HG03521 (cell line): ENCODE results near the gene PLXNB3.
"Not testable (repeated sequence)": the region's sequence is repeated elsewhere in the genome, so short reads cannot be mapped to it uniquely, and the experiment has no call there.

ENCODE experiments used
- ATAC-seq: cut with Tn5 transposase; IDR thresholded peaks from one replicate; pipeline ENCODE4 v1.9.1; 2021; ENCODE audit warnings: mild to moderate bottlenecking, moderate library complexity; ENCODE audit not compliant: unreplicated experiment

The PLXNB3 gene

DNA sequence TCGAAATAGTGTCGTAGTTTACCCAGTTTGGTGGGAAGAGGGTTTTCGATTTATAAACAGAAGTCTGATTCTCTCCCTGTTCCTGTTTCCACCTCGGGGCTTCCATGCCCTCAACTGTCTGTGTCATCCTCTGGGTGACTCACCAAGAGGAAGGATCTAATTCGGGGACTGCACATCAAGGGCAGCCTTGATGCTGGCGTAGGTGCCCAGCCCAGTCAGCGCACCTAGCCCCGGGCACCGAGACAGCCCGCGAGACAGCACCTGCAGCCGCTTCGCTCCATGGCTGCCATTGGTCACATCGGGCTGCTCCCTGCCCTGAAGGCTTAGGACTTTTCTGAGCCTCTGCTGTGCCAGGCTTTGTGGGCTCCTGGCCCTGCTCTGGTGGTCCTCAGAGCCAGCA lies 31.6 kb upstream of the PLXNB3 start:
- no peak for ATAC-seq

DNA sequence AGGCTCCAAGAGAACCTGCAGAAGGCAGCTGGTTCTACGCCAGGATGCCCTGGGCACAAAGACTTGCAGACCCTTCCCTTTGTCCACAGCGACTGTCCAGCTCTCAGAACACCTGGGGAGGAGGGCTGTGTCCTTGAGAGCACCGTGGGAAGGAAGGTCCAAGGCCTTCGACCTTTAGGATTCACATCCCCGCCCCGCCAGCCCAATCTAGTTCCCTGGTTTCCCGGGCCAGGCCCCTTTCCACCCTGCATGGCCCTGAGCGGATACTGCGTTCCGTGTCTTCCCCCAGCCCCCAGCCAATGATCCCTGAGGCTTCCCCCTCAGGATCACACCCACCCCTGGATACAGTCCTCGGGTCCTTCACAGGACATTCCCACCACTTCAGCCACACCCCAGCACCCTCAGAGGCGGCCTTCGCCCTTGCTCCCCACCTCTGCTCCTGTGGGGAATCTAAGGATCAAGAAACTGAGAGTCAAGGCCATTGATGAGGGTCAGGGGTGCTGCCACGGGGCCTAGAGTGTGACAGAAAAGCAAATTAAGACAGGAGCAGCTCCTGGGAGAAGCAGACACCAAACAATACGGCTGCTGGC lies 30.3 kb upstream of the PLXNB3 start:
- ATAC-seq = no peak

DNA sequence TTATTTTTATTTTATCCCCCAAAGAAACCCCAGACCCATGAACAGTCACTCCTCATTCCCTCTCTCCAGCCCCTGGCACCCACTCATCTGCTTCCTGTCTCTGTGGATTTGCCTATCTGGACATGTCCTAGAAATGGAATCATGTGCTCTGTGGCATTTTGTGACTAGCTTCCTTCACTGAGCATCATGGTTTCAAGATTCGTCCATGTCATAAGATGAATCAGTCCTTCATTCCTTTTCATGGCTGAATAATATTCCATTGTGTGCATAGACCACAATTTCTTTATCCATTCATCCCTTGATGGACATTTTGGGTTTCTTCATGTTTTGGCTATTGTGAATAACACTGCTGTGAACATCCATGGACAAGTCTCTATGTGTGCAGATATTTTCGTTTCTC lies 29.2 kb upstream of the PLXNB3 start:
- no peak for ATAC-seq

DNA sequence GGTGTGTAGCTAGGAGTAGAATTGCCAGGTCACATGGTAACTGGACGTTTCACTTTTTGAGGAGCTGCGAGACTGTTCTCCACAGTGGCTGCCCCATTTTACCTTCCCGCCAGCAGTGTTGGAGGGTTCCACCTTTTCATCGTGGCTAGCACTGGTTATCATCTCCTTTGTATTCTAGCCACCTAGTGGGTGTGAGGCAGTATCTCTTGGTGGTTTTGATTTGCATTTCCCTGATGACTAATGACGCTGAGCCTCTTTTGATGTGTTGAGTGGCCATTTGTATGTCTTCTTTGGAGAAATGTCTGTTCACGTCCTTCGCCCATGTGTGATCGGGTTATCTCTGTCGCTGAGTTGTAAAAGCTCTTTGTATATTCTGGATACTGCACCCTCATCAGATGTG lies 28.8 kb upstream of the PLXNB3 start:
- ATAC-seq = no peak

DNA sequence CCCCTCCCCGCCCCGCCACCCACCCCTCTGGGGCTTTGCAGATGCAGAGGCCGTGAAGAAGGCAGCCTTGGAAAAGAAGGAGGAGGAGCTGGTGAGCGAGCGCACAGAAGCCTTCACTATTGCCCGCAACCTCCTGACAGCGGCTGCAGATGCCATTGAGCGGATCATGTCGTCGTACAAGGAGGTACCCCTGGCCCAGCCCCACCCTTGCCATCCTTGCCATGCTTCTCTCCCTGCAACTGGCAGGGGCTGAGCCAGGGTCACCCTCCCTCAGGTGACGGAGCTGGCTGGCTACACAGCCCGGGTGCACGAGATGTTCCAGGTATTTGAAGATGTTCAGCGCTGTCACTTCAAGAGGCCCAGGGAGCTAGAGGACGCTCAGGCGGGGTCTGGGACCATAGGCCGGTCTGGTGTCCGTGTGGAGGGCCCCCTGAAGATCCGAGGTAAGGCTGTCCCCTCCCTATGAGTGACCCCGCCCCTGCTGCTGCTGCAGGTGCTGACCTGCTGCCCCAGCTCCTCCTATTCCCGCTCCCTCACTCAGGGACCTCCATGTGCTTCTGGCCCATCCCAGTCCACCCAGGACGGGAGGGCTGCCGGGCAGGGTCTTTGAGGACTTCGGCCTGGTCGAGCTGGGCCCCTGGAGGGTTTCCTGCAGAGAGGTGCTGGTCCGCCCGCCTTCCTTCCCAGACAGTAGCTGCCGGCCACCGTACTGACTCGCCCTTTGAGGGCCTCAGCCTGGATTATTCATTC lies 27.8 kb upstream of the PLXNB3 start:
- ATAC-seq = no peak

DNA sequence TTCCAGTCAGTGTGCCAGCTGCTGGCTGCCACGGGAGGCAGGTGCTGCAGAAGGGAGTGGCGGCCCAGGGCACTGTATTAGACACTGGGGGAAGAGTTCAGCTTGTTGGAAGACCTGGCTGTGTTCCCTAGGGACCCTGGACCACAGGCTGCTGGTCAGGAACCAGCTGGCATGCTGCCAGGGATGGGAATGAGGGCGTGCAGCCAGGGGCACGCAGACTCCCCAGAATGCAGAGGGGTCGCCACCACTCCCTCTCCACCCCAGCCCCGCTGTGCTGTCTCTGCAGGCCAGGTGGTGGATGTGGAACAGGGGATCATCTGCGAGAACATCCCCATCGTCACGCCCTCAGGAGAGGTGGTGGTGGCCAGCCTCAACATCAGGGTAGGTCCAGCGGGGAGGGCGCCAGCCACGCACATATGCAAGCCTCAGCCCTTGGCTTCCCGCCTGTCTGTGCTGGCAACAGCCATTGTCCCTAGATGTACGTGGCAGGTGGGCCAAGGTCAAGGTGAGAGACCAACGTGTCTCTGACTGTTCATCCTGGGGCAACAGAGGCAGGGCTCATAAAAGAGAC lies 27.1 kb upstream of the PLXNB3 start:
- ATAC-seq = no peak

DNA sequence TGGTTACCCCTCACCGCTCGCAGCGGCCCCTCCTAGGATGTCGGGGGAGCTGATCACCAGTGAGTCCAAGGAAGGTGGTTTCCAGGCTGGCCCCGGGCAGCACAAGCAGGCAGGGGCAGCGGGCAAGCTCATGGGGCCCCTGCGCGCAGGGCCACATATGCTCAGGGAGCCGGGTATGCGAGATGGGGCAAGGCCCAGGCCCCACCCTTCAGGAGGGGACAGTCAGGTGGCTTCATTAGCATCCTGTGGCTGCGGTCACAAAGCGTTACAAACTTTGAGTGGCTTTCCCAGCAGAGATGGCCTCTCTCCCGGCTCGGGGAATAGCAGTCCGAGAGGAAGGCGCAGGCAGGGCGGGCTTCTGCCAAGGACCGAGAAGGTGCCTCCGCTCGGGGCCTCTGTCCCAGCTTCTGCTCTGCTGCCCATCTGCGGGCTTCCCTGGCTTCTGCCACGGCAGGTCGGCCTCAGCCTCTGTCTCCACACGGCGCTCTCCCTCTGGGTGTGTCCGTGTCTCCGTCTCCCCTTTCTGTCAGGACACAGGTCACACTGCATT lies 25.9 kb upstream of the PLXNB3 start:
- no peak for ATAC-seq

DNA sequence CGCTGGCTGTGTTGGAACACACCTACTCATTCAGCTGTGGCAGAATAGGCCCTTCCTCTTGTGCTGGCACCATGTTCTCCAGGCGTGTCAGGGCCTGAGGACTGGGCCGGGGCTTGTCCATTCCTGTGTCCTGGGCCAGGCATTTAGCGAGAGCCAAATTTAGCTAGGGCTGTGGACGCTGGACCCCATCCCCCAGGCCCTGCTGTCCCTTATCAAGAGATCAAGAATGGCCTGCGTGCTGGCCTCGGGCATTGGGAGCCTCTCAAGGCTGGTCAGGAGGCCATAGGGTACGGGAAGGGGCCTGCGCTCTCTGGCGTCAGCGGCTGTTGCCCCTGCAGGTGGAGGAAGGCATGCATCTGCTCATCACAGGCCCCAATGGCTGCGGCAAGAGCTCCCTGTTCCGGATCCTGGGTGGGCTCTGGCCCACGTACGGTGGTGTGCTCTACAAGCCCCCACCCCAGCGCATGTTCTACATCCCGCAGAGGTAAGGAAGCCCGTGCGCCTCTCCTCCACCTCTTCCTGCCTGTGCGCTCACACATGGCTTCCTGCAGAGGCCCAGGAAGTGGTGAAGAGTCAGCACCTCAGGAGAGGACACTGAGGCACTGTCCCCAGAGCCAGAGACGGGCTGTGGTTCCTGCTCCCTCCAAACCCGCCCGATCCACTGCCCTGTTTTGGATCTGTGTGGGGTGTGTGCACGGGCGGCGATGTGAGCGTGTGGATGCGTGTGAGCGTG lies 24.1 kb upstream of the PLXNB3 start:
- no peak for ATAC-seq

DNA sequence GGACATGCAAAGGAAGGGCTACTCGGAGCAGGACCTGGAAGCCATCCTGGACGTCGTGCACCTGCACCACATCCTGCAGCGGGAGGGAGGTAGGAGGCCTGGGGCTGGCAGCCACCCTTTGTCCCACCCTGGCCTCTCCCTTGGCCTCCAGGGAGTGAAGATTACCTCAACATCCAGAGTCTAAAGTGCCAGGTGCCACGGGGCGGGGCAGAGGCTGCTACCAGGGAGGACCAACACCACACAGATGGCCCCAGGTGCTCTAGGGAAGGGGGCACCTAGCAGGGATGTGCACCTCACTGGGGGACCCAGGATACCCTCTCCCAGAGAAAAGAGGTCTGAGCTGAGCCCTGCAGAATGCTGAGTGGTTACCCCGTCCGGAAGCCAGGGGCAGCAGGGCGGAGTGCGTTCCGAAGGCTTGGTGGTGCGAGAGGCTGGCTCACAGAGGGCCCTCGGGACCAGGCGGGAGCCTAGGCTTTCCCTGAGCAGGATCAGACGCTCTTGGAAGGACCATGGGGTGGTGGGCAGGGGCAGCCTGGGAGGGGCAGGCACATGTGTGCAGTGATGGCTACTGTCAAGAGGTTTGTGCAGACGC lies 23.3 kb upstream of the PLXNB3 start:
- ATAC-seq = no peak

DNA sequence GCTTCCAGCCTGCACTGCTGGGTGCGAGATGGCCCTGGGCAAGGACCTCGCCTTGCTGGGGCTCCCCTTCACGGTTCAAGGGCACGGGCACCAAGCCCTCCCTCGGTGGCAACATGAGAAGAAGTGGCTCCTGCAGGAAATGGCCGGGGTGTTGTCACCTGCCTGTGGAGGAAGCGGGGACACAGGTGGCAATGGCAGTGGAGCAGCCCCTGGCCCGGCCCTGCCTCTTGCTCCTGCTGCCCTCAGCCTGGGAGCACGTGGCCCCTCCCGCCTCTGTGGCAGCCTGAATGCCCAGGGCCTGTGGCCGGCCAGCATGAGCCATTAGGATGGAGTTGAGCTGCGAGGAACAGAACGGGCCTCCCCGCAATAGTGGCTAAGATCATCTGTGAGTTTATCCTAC lies 22.6 kb upstream of the PLXNB3 start:
- ATAC-seq = no peak

DNA sequence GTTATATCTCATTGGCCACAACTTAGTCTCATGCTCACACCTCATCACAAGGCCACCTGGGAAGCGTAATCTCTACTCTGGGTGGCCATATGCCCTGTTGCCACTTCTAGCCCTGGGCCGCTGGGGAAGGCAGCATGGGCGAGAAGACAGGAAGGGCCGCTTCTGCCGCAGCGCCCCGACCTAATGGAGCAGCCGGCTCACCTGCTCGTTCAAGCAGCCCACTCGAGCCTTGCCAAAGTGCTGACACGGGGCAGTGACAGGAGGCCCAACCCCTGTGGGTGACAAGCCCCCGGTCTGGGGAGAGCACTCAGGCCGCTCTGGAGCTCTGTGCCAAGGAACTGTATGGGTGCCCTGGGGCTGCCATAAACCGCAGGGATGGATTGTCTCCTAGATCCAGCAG lies 21.9 kb upstream of the PLXNB3 start:
- not testable (repeated sequence) for ATAC-seq

DNA sequence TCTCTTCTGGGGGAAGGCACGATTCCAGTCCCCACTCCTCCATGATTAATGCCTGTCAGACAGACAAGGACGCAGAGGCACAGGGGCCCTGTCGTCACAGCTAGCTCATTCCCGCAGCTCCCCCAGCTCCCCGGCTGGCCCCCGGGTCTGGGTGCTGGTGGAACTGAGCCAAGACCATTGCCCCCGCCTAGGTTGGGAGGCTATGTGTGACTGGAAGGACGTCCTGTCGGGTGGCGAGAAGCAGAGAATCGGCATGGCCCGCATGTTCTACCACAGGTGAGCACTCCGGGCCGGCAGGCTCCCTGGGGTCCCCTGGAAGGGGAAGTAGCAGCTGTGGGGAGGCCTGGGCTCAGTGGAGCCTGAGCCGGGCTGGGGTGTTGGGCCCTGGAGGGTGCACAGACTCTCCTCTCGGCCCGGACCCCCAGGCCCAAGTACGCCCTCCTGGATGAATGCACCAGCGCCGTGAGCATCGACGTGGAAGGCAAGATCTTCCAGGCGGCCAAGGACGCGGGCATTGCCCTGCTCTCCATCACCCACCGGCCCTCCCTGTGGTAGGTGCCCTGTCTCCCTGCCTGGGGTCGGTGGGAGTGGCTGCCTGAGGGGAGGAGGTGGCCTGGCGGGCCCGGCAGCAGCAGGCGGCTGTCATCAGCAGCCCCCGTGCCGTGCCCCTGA lies 21.1 kb upstream of the PLXNB3 start:
- ATAC-seq = not testable (repeated sequence)

DNA sequence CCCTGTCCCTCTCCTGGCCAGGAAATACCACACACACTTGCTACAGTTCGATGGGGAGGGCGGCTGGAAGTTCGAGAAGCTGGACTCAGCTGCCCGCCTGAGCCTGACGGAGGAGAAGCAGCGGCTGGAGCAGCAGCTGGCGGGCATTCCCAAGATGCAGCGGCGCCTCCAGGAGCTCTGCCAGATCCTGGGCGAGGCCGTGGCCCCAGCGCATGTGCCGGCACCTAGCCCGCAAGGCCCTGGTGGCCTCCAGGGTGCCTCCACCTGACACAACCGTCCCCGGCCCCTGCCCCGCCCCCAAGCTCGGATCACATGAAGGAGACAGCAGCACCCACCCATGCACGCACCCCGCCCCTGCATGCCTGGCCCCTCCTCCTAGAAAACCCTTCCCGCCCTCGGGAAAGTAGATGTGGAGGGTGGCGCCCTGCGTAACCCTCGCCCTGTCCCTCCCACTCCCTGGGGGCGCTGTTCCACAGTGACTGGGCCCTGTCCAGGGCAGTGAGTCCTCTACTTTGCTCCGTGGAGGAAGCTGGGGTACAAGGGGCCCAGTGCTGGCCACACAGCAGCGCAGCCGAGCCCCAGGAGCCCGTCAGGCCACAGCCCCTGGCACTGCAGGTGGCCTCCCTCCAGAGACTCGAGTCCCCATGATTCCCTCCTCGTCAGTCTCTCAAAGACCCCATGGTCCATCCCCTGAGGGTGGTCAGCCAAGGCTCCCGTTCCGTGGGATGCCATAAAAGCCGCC lies 20.4 kb upstream of the PLXNB3 start:
- not testable (repeated sequence) for ATAC-seq

DNA sequence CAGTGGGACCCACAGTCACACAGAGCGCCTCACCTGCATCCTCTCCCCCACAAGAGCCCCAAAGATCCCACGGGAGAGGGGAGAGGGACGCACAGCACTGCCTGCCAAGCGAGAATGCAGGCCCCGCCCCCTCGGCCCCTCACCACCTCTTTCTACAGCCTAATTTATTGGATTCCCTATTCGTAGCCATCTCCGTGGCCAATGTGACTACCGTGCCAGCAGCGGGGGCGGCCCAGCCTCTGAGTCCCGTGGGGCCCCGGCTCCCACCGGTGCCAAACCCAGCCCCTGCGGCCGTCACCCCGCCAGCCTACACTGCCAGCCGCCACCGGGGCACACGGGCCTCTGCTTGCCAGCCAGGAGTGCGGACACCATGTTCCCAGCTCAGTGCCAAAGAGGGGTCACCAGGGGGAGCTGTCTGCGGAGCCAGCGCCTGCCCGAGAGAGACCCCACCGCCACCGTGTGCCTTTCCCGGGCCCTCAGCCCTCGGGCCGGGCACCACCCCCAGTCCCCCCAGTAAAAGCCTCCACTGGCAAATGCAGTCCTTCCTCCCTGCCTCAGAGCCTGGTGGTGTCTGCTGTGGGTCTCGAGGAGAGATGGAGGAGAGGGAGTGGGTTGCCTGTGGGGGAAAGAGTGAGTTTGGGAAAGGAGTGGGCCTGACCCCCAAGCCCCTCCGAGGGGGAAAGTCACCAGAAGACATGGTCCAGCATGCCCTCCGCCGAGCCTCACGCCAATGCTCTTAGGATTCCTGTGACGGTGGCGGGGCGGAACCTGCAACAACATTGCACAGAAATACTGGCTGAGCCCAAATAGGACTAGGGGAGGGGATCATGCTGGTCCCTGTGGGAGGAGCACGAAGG lies 19.6 kb upstream of the PLXNB3 start:
- ATAC-seq = no peak

DNA sequence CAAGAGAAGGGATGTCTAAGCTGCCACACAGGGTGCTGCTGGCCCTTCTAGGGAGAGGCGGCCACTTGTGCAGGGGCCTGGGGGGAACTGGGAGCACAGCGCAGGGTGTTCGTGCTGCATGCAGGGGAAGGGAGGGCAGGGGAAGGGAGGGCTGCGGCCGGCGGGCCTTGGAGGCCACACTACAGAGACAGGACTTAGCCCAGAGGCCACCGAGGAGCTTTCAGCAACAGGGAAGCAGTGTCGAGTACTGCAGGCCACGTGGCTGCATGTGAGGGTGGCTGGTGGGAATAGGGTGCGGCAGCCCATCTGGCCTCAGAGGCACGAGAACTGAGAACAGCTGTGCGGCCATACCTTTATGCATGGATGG lies 19.0 kb upstream of the PLXNB3 start:
- ATAC-seq = not testable (repeated sequence)

DNA sequence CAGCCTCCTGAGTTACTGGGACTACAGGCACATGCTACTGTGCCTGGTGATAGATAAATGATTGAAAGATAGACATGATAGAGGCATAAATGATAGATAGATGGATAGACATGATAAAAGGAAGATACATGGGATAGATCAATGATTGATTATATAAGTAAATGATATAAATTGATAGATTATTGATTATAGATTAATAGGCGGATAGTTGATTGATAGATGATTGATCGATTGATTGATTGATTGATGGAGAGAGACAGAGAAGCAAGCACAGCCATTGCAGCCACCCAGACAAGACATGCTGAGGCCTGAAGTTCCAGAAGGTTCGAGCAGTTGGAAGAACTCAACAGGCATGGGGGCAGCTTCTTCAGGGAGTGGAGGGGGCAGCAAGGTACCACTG lies 17.7 kb upstream of the PLXNB3 start:
- ATAC-seq = no peak

DNA sequence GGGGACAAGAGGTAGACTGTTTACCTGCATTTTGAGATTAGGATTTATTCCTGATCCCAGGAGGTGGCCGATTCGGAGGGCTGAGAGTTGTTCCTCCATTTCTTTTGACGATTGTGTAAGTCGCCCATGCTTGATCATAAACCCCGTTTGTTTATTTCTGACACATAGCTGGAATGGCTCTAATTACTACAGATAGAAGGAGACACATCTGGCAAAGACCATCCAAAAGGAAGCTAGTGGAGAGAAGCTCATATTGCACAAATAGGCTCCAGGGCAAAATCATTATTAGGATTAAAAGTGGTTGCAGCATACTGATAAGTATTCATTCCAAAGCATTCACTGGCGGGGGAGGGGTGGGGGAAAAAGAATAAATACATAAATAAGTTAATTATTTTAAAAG lies 17.1 kb upstream of the PLXNB3 start:
- not testable (repeated sequence) for ATAC-seq

DNA sequence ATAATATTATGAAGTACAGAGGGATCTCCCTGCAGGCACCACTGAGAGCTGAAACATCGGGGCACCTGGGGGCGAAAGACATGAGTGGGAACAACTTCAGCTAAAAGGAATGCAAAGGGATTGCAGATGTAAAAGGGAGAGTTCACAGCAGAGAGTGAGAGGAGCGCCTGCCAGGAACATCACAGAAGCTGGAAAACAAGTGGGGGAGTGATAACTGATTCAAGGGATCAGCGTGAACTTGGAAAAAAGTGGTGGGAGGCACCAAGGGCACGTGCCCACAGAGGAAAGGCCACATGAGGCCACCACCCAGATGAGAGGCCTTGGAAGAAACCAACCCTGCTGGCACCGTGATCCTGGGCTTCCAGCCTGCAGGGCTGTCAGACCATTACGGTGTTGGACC lies 15.0 kb upstream of the PLXNB3 start:
- not testable (repeated sequence) for ATAC-seq
